ENCODE data around the gene LDAF1.
A peak's percentile ranks its signal among the peaks of the same experiment; 100 is the strongest.

LDAF1 gene

DNA sequence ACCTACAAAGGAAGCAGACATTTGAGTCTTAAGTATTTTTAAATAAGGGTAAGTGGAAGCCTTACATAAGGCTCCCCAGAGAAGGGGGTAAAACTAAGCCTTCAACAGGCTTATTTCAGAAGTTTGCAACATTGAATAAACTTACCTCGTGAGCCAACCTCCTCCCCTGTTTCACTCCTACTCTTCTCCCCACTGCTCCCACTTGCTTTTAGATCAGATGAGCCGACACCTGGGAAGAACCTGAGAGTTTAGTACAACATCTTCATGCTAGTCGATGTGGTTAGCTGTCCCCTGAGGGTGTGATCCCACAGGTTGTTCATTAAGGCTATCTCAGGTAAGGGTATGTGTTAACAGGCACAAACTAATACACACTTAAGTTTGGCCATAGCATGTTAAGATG is 39.1 kb downstream of the LDAF1 start:
- no peak for DNase-seq

DNA sequence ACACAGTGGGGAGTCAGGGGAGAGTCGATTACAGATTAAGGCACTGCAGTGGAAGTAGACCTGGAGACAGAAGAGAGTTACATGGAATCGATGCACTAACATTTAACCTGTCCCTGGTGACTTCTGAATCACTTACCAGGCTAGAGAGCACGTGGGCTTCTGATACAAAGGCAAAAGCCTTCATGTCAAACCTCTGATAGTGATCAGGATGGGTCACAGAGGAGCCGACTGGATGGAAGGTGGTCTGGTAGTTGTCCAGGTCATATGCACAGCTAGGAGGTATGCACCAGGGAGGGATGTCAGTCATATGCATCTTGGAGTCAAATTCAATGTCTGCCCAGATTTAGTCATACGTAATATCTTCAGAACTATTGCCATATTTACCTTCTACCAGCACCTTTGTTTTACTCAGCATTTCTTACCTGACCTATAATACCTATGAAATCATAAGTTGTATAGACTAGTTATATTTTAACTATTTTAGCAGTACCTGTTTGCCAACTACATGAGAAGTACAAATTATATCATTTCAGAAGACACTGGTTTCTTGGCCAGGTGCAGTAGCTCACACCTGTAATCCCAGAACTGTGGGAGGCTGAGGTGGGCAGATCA is 41.2 kb downstream of the LDAF1 start:
- DNase-seq, result no peak

DNA sequence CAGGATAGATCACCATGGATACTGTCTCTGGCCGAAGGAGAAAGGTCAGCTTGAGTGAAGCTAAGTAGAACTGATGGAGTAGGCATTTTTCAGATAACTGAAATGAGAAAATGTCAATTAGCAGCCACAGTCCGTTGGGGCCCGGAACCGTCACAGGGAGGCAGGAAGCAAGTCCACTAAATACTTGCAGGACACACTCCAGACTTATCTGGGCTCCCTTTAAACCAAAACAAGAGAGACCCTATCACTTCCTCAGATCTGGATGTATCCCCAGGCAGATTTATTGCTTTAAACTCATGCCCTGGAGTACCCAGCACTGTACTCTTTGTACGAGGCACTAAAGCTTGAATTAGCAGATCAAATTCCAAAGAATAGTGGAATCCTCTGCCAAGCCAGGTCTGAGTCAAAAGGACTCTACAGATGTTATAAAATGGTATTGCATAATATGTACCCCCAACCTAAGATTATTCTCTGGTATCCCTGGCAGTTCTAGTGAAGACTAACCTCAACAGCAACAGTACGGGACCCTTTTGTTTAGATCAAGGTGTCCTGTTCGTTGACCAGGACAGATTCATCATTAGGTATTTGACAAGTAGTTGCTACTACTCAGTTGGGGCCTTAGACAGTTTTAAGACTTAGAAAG is 44.8 kb downstream of the LDAF1 start:
- DNase-seq, result no peak

DNA sequence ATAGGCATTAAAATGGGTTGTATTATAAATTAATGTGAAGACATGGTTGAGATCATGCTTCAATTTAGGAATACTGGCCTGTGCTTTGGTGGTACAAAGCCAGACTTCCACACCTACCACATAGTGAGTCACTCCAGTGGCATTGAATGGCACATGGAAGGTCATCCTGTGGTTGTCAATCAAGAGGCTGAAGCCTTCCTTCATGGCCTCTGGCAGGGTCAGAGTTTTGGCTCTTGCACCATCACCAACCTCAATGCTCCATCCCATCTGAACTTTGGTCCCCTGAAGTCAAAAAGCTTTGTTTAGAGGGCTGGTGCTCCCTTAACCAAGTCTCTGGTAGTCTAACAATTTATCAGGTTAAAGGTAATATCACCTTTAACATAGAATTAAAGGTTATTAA is 46.8 kb downstream of the LDAF1 start:
- DNase-seq, result no peak

DNA sequence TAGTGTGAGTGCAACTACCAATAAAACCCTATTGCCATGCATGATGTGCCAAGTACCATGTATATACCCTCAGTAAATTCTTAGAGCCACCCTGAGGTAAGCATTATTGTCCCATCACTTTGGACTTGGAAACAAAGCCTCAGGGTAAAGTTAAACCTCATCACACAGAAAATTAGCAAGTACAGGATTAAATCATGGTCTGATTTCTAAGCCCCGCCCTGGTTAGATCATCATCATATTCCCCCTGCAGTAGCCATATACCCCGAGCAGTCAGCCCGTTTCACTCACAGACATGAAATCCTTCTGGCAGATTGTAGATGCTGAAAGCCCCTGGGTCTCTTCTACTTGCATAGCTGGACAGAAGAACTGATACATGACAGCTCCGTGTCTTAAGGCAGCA is 48.1 kb downstream of the LDAF1 start:
- no peak for DNase-seq

DNA sequence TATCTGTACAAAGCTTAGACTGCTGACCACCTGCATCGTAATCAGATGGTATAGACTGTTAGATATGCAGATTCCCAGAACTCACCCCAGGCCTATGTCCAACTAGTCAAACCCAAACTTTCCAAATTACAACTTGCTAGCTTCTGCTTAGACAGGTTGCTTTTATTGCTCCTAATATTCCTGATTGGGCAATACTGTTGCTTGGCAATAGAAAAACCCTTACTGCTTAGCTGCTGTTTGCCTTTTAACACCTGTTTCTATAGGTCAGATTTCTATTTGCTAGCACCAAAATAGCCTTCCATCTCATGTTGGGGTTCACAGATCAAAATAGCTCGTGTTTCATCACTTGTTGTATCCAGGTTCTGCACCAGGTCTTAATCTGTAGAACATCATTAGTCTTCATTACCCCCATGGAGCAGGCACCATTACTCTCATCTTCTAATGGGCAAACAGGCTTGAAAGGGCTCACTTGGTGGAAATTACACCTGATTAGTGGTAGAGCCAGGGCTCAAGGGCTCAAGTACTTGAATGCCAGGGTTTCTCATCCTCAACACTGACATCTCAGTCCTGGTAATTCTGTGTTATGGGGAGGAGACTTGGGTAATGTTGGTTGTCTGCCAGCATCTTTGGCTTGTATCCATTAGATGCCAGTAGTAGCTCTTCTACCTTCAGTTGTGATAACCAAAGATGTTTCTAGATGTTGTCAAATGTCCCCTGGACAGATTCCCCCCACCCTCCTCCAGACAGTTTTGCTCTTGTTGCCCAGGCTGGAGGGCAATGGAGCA is 50.2 kb downstream of the LDAF1 start:
- no peak for DNase-seq

DNA sequence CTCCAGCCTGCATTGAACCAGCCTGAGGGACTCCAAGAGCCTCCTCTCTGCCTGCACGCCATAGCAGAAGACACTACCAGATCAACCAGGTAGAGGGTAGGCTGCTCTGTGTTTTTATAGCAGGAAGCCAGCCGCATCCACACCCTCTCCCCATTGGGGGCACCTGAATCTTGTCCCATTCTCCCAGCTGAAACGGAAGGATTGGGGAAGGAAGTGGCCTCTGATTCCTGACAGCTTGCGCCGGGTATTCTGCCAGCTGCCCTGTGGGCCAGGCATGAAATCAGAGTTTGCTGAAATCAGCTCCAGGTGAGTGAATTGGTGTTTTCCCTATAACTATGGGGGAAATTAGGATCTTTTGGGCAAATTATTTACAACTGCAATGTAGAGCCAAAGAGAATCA is 53.0 kb downstream of the LDAF1 start, which contains the start of gene ZP2:
ZP2 (minus strand) TSS at position 89 of the 400 bp plus-strand sequence; CDS start at position 62, 27 bp downstream.
- no peak for DNase-seq

DNA sequence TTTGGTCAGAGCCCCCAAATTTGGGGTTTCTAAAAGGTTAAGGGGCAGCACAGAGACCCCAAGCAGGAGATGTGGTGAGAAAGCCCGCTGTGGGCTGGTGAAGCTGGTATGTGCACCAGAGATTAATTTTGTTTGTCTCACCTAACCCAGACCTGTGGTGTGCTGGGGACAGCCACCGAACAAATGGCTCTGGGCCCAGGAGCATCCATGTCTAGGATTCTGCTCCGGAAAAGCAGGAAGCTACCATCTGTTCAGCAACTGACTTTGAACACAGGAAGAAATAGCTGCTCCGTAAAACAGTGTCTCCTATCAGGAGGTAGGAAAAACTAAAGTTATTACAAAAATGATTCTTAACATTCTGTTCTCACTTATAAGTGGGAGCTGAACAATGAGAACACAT is 55.6 kb downstream of the LDAF1 start:
- DNase-seq, result no peak

DNA sequence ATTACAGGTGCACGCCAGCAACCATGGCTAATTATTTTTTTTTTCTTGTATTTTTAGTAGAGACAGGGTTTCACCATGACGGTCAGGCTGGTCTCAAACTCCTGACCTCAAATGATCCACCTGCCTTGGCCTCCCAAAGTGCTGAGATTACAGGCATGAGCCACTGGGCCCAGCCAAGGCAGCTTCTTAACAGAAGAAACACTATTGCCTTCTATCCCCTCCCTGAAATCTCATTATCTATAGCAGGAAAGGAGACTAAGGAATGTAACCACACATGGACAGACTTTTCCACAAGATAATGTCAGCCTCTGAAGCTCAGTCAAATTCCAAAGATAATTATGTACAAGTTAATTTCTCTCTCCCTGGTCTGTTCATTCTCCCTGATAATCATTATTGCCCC is 58.6 kb downstream of the LDAF1 start:
- DNase-seq, result no peak

DNA sequence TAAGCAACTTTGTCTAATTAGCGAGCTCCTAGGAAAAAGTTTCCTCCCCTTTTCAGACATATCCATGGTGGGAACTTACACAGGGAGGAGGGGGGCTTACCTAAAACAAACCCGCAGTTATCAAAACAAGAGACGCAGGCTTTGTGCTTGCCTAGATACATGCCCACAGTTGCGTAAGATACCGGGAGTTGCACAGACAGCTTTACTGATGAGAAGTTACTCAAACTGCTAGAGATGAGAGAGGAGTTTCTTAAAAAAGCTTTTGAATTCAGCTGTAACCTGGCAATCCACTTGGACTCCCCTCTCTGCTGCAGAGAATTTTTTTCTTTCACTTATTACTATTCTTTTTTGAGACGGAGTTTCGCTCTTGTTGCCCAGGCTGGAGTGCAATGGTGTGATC is 59.7 kb downstream of the LDAF1 start:
- peak; percentile 41 for DNase-seq

DNA sequence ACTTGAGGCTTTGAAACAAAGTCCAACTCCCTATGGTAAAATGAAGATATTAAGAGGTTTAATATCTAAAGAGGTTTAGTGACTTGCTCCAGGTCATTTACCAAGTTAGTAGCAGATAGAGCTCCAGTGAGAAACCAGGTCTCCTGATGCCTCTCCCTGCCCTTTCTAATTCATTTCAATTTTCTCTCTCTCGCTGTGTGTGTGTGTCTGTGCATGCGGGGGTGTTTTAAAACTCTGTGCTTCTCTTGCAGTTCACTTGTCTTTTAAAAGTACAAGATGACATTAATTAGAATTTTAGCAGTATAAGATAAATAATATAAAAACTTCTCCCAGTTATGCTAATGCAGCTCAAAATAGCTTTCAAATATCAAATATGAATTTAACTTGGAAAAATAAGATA is 61.1 kb downstream of the LDAF1 start:
- DNase-seq, result no peak

DNA sequence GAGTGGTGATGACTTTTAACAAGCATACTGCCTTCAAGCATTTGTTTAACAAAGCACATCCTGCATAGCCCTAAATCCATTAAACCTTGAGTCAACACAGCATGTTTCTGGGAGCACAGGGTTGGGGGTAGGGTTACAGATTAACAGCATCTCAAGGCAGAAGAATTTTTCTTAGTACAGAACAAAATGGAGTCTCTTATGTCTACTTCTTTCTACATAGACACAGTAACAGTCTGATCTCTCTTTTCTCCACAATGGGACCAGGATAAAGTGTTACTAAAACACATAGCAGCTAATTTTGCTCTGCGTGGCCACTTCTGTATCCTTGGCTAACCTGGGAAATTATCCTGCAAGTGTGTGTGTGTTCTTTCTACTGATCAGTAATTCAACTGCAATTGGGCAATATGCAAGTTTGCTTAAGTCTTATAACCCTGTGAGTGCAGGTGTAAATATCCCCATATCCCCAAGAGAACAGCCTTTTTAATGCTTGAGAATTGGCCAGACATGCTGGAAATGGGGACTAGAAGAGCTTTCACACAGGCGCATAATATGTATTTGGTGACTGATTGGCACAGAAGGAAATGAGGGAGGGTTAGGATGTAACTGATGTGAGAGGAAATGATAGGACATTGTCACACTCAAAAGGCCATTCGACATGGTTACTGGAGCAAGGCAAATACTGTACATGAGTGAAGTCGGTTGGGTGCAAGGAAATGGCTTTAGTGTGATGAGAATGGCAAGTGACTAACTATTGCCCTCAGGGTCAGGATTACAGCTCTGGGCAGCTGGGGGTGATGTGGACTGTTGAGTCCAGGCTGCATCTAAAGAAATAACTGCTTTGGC is 64.2 kb downstream of the LDAF1 start:
- no peak for DNase-seq

DNA sequence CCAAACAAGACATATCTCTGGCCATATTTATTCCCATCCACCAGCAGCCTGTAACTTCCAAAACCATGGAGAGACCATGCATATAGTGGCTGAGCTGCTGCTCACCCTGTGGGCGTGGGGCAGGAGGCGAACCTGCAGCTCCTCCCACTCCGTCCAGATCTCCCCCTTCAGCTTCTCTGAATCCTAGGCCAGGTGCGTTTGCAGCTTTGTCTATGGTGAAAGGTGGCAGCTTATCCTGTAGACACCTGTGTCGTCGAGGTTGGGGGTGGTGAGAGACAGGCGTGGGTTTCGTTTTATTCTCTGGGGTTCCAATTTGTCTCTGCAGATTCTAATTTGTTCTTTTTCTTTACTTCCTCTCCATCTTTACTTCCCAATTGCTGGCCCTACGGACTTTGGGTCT is 65.3 kb downstream of the LDAF1 start:
- DNase-seq, result no peak

DNA sequence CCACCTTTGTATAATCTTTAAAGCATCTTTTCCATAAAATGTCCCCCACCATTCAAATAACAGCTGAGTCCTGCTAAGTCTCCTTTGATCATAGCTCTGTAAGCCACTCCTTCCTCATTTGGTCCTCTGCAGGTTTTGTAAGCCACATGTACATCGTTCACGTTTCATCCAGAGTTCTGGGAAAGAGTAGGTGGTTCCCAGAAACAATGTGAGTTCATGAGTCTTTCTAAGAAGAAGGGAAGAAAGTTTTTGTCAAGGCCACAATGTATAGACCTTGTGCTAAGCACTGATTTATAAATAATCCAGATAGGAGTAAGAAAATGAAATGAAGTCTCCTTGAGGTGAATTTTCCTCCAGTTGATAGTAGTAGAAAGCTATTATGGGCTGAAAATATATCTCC is 66.3 kb downstream of the LDAF1 start:
- DNase-seq, result no peak

DNA sequence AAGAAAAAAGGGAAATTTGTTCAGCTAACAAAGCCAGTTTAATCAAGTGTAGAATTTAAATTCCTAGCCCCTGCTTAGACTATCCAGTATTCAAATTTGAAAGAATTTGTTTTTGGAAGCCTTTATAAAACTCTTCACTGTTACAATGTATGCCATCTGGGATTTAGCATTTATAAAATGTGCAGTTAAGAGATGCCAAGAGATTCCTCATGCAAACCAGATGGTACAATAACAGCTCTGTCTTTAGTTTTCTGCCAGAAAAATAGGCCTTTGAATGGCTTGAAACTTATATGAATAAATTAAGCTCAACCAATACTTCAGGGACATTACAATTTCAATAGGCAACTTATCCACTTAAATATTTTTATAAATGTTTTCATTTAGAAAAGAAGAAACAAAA is 68.3 kb downstream of the LDAF1 start:
- DNase-seq, result no peak

DNA sequence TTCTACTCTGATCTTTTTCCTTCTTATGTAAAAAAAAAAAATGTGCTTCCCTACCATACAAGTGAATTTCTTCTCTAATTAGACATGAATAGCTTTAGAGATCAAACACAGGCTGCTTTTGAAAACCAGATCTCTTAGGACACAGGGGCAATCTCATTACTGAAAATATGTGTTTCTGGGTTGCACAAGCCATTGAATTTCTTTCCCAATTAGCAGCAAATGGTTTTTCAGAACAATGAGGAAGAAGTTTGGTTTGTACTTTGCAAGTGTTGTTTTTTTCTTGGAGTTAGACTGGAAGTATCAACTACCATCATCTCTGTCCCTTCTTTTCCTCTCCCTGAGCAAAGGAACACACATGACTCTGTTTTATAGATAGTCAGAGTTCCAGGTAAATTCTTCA is 69.4 kb downstream of the LDAF1 start:
- no peak for DNase-seq

DNA sequence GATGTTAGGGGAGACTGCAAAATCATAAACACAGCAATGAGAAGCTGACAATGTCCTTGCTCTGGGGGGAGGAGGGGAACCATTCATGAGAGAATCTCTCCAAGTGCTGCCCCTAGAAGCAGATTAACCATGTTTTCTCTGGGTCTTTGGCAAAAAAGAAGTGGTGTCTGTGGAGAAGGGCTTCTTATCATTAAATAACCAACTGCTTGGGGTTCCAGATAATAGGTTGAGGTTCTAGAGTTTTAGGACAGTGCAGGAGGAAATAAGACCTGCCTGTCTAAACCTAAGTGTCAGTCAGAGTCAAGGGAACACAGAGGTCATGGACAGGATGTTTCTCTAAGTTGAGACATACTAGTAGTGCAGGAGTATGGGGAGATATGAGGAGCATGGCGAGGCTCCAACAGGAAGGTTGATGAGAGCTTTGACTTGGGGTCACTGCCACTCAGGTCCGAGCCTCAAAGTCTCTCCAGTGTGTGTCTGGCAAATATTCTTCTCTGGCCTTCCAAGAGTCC is 69.9 kb downstream of the LDAF1 start:
- DNase-seq, result peak; percentile 22

Data from hematopoietic multipotent progenitor cell treated with erythropoietin and hydrocortisone succinate and interleukin-3 and kit ligand, for 6 days (in vitro differentiated cells).